PC-3 (cell line): ENCODE measurements around the gene CNN1. TPM values are rescaled to one million over a fixed set of nuclear protein-coding genes. Genes with fewer than 3 reads are reported as not detected.

Experiments used
- ATAC-seq: fragments of 200-7000 bp; cut with Tn5 transposase; 2 replicates; pipeline ENCODE4 v1.9.1; 2020; ENCODE audit warnings: mild to moderate bottlenecking, moderate library complexity
- BruUV-seq: library from RNA; stranded (reverse); fragments of 400-500 nt; replicated peaks from 2 replicates; lab custom pipeline; 2021; lab: Mats Ljungman, UMichigan
- CTCF ChIA-PET: fragments of 300-600 bp; sonication (Branson Sonifier 250); formaldehyde crosslinking; loops from one replicate; lab custom pipeline; 2022; ENCODE audit warnings: antibody characterized with exemption; lab: Charles Lee
- POLR2A ChIA-PET: fragments of 300-600 bp; sonication (Branson Sonifier 250); formaldehyde crosslinking; loops from one replicate; lab custom pipeline; 2022; ENCODE audit warnings: antibody characterized with exemption; ENCODE audit not compliant: unreplicated experiment; lab: Charles Lee
- DNase-seq: peaks from one replicate; pipeline ENCODE4 v3.0.0-alpha.2; 2015
- H2AFZ ChIP-seq: fragments of 300-600 bp; sonication (generic); 2 replicates; pipeline ENCODE4 v1.6.0; 2016; ENCODE audit warnings: antibody characterized with exemption, low read length
- H3F3A ChIP-seq: fragments of 300-600 bp; sonication (generic); one replicate; pipeline ENCODE4 v1.6.0; 2017; ENCODE audit warnings: antibody characterized with exemption, low read length, control low read depth, mild to moderate bottlenecking; ENCODE audit not compliant: unreplicated experiment
- H3K27ac ChIP-seq: fragments of 300-600 bp; sonication (generic); 2 replicates; pipeline ENCODE4 v1.5.1; 2016; ENCODE audit warnings: mild to moderate bottlenecking, low read length
- H3K27me3 ChIP-seq: fragments of 300-600 bp; sonication (generic); 2 replicates; pipeline ENCODE4 v1.6.1; 2016; ENCODE audit warnings: low read length, mixed read lengths
- H3K36me3 ChIP-seq: fragments of 300-600 bp; sonication (generic); 2 replicates; pipeline ENCODE4 v1.6.1; 2016; ENCODE audit warnings: low read depth, mixed run types, low read length, mixed read lengths
- H3K4me1 ChIP-seq: fragments of 300-600 bp; sonication (generic); 2 replicates; pipeline ENCODE4 v1.5.1; 2016; ENCODE audit warnings: low read length; ENCODE audit not compliant: insufficient read depth
- H3K4me2 ChIP-seq: fragments of 300-600 bp; sonication (generic); 2 replicates; pipeline ENCODE4 v1.6.0; 2016; ENCODE audit warnings: low read length
- H3K4me3 ChIP-seq: fragments of 300-600 bp; sonication (generic); 2 replicates; pipeline ENCODE4 v1.5.1; 2016; ENCODE audit warnings: mild to moderate bottlenecking, low read length, mixed read lengths
- H3K79me2 ChIP-seq: fragments of 300-600 bp; sonication (generic); 2 replicates; pipeline ENCODE4 v1.6.1; 2017; ENCODE audit warnings: low read length, mixed read lengths
- H3K9ac ChIP-seq: fragments of 300-600 bp; sonication (generic); 2 replicates; pipeline ENCODE4 v1.6.0; 2016; ENCODE audit warnings: mild to moderate bottlenecking, low read length
- H3K9me2 ChIP-seq: fragments of 300-600 bp; sonication (generic); replicated peaks from 2 replicates; pipeline ENCODE4 v1.6.1; 2016; ENCODE audit warnings: mixed run types, low read length, mixed read lengths
- H3K9me3 ChIP-seq: fragments of 300-600 bp; sonication (generic); 2 replicates; pipeline ENCODE4 v1.6.1; 2016; ENCODE audit warnings: low read length, mixed read lengths
- H4K20me1 ChIP-seq: fragments of 300-600 bp; sonication (generic); 2 replicates; pipeline ENCODE4 v1.6.1; 2016; ENCODE audit warnings: low read length, mixed read lengths
- EZH2 ChIP-seq: fragments of 300-600 bp; sonication (generic); IDR thresholded peaks from one replicate; pipeline ENCODE4 v1.6.1; 2017; ENCODE audit warnings: antibody characterized with exemption, mild to moderate bottlenecking, low read length; ENCODE audit not compliant: unreplicated experiment
- EZH2phosphoT487 ChIP-seq: fragments of 300-600 bp; sonication (generic); IDR thresholded peaks from 2 replicates; pipeline ENCODE4 v1.6.1; 2018; ENCODE audit warnings: mild to moderate bottlenecking, antibody characterized with exemption, low read length, borderline replicate concordance
- intact Hi-C: fragments of 100-400 bp; cut with micrococcal nuclease; formaldehyde crosslinking; loops from 2 replicates; pipeline ENCODE4 v1.9.0; 2023
- total RNA-seq: library from RNA; depleted of rRNA; stranded (reverse); fragments of >200 nt; gene quantifications from 2 replicates; pipeline ENCODE4 v1.2.3, GENCODE V29; 2014
- TF ChIP-seq, protein P1 (sequence below): fragments of 300-600 bp; sonication (generic); conservative IDR thresholded peaks from 2 replicates; pipeline ENCODE4 v1.5.1; 2017; ENCODE audit warnings: antibody characterized with exemption, low read depth, mild to moderate bottlenecking, low read length

The CNN1 gene
- total RNA-seq, 1 experiment from 2014 or later: 0.77 TPM

DNA sequence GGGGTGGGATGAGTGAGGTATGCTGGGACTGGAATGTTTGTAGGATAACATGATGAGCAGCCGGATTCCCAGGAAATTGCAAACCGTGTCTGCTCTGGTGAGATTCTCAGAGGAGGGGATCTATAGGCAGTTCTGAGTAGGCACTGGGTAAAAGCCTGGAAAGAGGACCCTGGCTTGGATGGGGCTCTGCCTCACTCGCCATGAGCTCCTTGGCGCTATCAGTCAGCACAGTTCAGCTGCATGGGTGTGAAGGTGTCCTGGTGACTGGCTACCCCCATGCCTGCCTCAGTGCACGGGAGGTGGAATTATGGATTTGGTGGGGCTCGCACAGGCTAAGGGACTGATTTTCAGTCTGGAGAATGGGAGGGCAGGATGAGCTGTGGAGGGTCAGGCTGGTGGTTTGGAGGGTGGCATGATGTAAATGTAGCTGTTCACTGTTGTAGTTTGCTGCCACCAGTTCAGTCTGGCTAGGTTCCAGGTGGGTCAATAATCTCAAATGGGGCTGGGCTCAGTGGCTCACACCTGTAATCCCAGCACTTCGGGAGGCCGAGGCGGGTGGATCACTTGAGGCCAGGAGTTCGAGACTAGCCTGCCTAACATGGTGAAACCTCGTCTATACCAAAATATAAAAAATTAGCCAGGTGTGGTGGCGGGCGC lies 49.5 kb downstream of the CNN1 start:
- H3K27ac ChIP-seq: no peak overlapping the region
- no peaks in the 10 kb centered on the region for H3K9me3 ChIP-seq
- CTCF ChIA-PET: interaction anchor here (1.0 kb wide), 1 partner anchor 30 kb away, joined by 7 read pairs; the partner anchor contains the start of gene ELOF1
- TF ChIP-seq, protein P1, sequence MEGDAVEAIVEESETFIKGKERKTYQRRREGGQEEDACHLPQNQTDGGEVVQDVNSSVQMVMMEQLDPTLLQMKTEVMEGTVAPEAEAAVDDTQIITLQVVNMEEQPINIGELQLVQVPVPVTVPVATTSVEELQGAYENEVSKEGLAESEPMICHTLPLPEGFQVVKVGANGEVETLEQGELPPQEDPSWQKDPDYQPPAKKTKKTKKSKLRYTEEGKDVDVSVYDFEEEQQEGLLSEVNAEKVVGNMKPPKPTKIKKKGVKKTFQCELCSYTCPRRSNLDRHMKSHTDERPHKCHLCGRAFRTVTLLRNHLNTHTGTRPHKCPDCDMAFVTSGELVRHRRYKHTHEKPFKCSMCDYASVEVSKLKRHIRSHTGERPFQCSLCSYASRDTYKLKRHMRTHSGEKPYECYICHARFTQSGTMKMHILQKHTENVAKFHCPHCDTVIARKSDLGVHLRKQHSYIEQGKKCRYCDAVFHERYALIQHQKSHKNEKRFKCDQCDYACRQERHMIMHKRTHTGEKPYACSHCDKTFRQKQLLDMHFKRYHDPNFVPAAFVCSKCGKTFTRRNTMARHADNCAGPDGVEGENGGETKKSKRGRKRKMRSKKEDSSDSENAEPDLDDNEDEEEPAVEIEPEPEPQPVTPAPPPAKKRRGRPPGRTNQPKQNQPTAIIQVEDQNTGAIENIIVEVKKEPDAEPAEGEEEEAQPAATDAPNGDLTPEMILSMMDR: no peak; the same call in 1 of the 2 replicates
- TF ChIP-seq EZH2phosphoT487: no peak
- TF ChIP-seq EZH2: no peak
- no peaks in the 10 kb centered on the region for H4K20me1 ChIP-seq
- H3K4me2 ChIP-seq: peak overlapping the region; percentile 90
- H3K27me3 ChIP-seq: no peaks in the 10 kb centered on the region
- BruUV-seq: no TSS peak
- intact Hi-C loops: loop anchor here (2.0 to 5.0 kb wide), 3 partner anchors 29 to 91 kb away; partner anchors contain the start of genes CNN1 and ELOF1
- ATAC-seq (peak; percentile 63), DNase-seq (no peak)
- H3K9me2 ChIP-seq: no peaks in the 10 kb centered on the region
- H3K9ac ChIP-seq: 0 out of 2 replicates have a peak overlapping the region, but pooled peaks have one; percentile 17
- H3F3A ChIP-seq: no peaks in the 10 kb centered on the region
- POLR2A ChIA-PET: no interaction called here
- peak overlapping the region; percentile 62 for H3K4me3 ChIP-seq
- no peaks in the 10 kb centered on the region for H3K79me2 ChIP-seq
- peak overlapping the region; percentile 88 for H2AFZ ChIP-seq
- H3K36me3 ChIP-seq: no peaks in the 10 kb centered on the region
- H3K4me1 ChIP-seq: 0 out of 2 replicates have a peak, but pooled peaks cover 5% of the 10 kb centered on the region

DNA sequence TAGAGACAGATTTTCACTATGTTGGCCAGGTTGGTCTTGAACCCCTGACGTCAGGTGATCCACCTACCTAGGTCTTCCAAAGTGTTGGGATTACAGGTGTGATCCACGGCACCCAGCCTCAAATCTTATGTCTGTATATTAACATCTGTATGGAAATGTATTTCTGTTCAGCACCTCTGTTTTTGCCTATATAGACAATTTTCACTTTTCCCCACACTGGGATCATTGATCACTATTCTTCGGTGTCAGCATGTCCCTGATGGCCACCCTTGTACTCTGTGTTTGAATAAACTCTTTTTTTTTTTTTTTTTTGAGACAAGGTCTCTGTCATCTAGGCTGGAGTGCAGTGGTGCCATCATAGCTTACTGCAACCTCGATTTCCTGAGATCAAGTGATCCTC lies 55.4 kb downstream of the CNN1 start:
- Histone ChIP-seq H3F3A (no peaks in the 10 kb centered on the region), H3K9ac (no peak overlapping the region), H3K9me3 (no peaks in the 10 kb centered on the region), H3K27ac (no peak overlapping the region), H3K4me3 (no peak overlapping the region), H3K79me2 (peaks cover 18% of the 10 kb centered on the region), H3K4me2 (no peak overlapping the region), H3K9me2 (no peaks in the 10 kb centered on the region), H3K36me3 (no peaks in the 10 kb centered on the region), H2AFZ (no peak overlapping the region), H3K4me1 (peaks cover 6% of the 10 kb centered on the region), H3K27me3 (no peaks in the 10 kb centered on the region), H4K20me1 (peaks cover 9% of the 10 kb centered on the region; the same call in 1 of the 2 replicates)
- ChIA-PET CTCF (no interaction called here), POLR2A (no interaction called here)
- ATAC-seq (no peak), DNase-seq (no peak)
- no peak for TF ChIP-seq EZH2
- no peak for TF ChIP-seq EZH2phosphoT487
- TF ChIP-seq, protein P1: no peak
- intact Hi-C loops: no loop called here
- no TSS peak for BruUV-seq

DNA sequence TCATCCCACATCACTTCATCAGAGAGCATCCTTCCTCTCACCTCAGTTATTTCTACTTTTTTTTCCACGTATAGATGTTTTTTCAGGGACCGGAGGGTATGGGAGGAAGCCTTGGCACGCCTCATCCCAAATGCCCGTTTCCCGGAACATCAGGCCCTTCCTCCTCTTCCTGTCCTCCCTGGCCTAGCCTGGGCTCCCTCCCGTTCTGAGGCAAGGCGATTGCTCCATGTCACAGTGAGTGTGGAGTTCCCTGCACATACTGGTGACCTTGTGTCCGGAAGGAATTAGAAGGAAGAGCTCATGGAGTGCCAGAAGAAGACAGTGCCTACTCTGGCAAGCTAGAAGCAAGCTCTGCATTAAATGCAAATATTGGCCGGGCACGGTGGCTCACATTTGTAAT lies 57.5 kb downstream of the CNN1 start:
- CTCF ChIA-PET: no interaction called here
- TF ChIP-seq EZH2 (no peak), EZH2phosphoT487 (no peak)
- TF ChIP-seq, protein P1: no peak

More for the DNA sequence above, 57.5 kb downstream of the CNN1 start:
- Histone ChIP-seq H3K36me3 (no peaks in the 10 kb centered on the region), H3K4me2 (no peak overlapping the region), H3K27me3 (no peaks in the 10 kb centered on the region), H3K9me3 (no peaks in the 10 kb centered on the region), H3K27ac (no peak overlapping the region), H2AFZ (no peak overlapping the region), H3F3A (no peaks in the 10 kb centered on the region), H3K4me3 (no peak overlapping the region), H4K20me1 (peaks cover 9% of the 10 kb centered on the region; the same call in 1 of the 2 replicates), H3K79me2 (peaks cover 38% of the 10 kb centered on the region), H3K9ac (no peak overlapping the region), H3K4me1 (peaks cover 6% of the 10 kb centered on the region), H3K9me2 (no peaks in the 10 kb centered on the region)
- POLR2A ChIA-PET: no interaction called here
- ATAC-seq (no peak), DNase-seq (no peak)
- no TSS peak for BruUV-seq
- intact Hi-C loops: no loop called here
